CD4-positive, alpha-beta T cell treated with Interleukin-6 for 4 hours (primary cell): ENCODE measurements around the gene FAM193A.
"Not testable (repeated sequence)": the region's sequence is repeated elsewhere in the genome, so short reads cannot be mapped to it uniquely, and the experiment has no call there.

Experiments used
- DNase-seq: peaks from one replicate; pipeline ENCODE4 v3.0.0-alpha.2; 2020; ENCODE audit warnings: mixed read lengths

FAM193A gene

GRCh38 chr4:2576290-2576689, 39.8 kb downstream of the FAM193A start:
- no peak for DNase-seq

DNA sequence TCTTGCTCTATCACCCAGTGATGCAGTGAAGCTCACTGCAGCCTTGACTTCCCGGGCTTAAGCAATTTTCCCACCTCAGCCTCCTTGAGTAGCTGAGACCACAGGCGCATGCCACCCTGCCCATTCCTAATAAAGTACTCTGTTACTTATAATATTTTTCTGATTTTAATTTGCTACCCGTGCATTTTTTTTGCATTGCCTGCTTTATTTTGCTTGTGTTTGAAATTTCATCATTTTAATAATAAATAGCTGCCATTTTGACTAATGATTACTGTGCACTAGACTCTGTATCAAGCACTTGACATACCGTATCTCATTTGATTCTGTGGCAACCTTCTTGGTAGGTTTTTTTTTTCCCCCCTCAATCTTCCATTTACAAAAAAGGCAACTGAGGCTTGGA, 41.7 kb downstream of the FAM193A start:
- DNase-seq: no peak

DNA sequence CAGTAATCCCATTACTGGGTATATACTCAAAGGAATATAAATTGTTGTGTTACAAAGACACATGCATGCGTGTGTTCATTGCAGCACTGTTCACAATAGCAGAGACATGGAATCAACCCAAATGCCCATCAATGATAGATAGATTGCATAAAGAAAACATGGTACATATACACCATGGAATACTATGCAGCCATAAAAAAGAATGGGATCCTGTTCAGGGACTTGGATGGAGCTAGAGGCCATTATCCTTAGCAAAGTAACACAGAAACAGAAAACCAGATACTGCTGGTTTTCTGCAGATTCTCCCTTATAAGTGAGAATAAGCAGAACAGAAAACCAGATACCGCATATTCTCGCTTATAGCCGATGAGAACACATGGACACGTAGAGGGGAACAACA, 43.5 kb downstream of the FAM193A start:
- no peak for DNase-seq

GRCh38 chr4:2583092-2583491, 46.6 kb downstream of the FAM193A start:
- no peak for DNase-seq

DNA sequence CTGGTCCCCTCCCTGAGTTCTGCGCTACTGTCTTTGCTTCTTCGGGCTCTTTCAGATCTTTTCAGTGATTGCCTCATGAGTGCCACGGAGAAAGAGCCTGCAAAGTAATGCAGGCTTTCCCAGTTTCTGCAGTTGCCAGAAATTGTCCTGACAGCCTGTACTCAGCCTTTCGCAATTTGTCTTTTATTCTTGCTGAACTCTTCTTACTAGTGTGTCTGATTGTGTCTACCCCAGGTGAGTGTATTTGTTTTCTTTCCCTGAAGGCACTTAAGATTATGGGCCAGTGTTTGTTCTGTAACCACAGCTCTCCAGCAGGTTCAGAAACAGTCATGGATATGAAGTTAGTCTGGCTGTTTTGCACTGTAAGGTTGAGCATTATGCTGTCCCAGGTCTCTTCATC, 47.1 kb downstream of the FAM193A start:
- DNase-seq: no peak

DNA sequence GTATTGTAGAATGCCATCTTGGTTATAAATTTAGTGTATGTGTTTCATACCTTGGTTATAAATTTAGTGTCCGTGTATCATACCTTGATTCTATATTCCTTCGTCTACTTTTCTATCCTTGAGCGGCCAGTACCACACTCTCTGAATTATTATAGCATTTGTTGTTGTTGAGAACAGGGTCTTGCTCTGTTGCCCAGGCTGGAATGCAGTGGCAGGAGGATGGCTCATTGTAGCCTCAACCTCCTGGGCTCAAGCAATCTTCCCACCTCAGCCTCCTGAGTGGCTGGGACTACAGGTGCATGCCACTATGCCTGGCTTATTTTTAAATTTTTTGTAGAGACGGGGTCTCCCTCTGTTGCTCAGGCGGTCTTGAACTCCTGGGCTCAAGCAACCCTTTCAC, 50.1 kb downstream of the FAM193A start:
- DNase-seq: no peak

GRCh38 chr4:2587213-2587823, 50.9 kb downstream of the FAM193A start:
- DNase-seq: no peak

DNA sequence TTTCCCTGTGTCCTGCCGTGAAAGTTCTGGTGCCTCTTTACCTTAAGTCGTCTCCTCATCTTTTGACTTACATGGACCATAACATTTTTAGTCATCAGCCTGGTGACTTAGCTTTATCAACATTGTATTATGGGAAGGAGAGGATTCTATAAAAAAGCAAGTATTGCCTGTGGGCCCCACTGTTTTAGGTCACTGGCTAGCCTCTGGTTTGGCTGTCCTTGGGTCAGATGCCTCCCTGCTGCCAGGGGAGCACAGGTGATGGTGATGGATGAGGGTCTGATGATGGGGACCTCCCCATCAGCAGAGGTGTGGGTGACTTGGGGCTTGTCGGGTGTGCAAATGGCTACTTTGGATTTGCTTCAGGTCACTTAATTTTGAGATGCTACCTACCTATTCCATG, 51.8 kb downstream of the FAM193A start:
- no peak for DNase-seq

- no peak for DNase-seq
These were observed 54.7 kb downstream of the FAM193A start for GRCh38 chr4:2591189-2591588.

DNA sequence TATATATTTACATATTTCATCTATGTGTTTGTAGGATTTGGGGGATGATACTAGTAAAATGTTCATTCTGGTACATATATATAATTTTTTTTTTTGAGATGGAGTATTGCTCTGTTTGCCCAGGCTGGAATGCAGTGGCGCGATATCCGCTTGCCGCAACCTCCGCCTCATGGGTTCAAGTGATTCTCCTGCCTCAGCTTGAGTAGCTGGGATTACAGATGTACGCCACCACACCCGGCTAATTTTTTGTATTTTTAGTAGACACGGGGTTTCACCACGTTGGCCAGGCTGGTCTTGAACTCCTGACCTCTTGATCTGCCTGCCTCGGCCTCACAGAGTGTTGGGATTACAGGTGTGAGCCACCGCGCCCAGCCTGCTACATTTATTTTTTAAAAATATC, 55.6 kb downstream of the FAM193A start:
- not testable (repeated sequence) for DNase-seq

GRCh38 chr4:2592572-2592971, 56.1 kb downstream of the FAM193A start:
- DNase-seq: no peak

- no peak for DNase-seq
These were observed 56.6 kb downstream of the FAM193A start for GRCh38 chr4:2593003-2593402.

DNA sequence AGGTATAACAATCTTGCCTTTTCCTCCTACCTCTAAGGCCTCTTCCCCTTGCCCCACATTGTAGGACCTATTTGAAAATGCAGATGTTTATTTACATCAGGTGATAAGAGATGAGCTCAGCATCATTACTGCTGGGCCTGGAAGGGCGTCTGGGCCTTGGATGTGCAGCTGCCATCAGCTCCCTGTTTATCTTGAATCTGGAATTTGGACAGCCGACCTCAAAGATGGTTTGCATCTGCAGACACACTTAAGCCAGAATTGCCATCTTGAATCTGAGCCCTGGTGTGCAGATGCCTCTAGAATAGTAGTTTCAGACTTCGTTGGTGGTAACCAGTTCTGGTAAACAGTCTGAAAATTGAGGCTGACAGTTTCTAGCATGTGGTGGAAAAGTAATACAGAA, 59.0 kb downstream of the FAM193A start:
- no peak for DNase-seq

DNA sequence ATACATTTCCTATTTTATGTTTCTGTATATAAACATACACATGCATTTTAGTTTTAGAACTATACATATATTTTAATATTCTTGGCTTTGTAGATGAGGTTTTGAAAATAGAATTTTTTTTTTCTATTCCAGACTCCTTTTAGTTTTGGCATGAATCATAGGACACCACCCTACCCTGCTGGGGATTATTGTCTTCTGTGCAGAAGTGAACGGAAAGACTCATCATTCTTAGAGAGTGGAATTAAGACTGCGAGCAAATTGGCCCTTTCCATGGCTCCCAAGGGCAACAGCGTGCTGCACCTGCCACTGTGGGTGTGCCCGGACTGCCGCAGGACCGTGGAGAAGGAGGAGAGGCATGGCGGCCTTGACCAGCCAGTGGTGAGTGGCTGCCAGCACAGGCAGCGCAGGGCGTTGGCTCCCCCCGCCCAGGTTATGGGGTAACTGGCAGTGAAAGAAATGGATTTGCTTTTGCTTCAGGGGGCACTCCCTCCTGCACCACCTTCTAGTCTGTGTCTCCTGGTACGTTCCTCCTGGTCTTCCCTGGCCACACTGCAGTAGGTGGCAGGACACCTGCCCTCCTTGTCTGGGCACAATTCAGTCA, 59.6 kb downstream of the FAM193A start:
- no peak for DNase-seq

GRCh38 chr4:2596611-2597010, 60.2 kb downstream of the FAM193A start:
- no peak for DNase-seq

GRCh38 chr4:2598511-2599303, 62.3 kb downstream of the FAM193A start:
- DNase-seq: peak; percentile 5

DNA sequence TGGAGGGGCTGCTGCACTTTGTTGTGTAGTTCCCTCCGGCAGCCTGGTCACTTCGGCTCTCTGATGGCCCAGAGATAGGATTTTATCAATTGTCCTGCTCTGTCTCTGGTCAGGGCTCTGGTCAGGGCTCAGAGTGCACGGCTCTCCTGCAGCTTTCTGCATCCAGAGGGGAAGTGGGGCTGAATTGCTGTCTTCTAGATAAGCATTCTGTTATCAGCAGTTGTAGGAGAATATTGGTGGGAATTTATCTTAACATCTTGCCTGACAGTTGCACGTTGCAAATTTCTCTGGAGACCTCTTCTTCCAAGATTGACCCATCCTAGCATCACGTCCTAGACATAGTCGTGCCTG, 62.8 kb downstream of the FAM193A start:
- DNase-seq: no peak

DNA sequence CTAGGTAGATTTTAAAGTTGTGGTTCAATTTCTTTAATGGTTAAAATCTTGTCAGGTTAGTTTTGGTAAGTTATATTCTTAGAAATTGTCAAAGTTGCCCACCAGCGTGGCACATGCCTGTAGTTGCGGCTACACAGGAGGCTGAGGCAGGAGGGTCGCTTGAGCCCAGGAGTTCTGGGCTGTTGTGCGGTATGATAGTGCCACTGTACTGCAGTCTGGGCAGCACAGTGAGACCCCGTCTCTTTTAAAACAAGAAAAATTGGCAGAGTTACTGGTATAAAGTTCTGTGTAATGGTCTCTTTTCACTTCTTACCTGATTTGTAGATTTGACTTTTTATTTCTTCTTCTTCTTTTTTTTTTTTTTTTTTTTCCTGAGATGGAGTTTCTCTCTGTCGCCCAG, 64.4 kb downstream of the FAM193A start:
- DNase-seq: no peak

DNA sequence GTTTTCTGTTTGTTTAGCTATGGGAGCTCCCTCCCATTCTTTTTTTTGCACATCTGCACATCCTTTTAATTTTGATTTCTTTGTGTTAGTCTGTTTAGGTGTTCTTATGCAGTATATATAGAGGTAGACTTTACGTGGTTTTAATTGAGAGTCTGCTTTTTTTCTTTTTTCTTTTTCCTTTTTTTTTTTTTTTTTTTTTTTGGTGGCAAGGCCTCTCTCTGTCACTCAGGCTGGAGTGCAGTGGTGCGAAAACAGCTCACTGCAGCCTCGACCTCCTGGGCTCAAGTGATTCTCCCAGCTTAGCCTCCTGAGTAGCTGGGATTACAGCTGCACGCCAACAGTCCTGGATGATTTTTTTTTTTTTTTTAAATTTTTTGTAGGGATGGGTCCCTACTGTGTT, 68.2 kb downstream of the FAM193A start:
- DNase-seq: no peak

DNA sequence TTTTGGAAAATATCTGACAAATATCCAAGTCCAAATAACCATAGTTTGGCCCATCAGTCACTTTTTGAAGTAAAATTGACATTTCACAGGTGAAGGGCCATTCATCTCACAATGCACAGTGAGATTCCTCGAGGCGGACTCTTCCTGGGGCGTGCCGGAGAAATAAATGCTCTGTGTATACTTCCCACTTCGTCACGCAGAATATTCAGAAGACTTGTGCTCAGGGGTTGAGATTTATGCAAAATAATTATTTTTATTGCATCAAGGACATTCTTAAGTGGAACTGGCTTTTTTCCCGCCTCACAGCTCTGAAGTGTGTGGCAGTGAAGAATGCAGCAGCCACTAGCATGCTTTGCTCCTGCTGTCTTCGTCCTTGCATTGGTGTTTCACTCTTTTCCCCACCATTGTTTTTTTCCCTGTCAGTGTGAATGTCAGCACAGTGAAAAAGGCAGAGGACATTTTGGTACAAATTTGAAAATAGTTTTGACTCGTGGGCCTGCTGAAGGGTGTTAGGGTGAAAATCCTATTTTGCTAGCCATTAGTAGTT, 70.6 kb downstream of the FAM193A start:
- DNase-seq: no peak

DNA sequence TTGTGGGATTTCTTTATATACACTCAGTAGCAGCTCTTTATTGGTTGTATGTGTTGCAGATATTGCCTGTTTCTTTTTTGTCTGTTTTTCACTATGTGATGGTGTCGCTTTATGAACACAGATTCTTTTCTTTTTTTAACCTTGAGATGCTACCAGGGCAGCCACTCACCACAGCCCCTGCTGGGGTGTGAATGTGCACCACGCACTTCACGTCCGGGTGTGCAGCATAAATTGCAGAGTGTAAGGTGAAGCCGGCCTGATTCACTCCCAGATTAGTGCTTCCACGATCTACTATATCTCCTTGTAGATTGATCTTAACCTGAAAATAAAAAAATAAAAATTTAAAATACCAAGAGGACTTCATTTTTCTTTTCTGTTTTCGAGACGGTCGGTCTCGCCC, 71.4 kb downstream of the FAM193A start:
- no peak for DNase-seq

DNA sequence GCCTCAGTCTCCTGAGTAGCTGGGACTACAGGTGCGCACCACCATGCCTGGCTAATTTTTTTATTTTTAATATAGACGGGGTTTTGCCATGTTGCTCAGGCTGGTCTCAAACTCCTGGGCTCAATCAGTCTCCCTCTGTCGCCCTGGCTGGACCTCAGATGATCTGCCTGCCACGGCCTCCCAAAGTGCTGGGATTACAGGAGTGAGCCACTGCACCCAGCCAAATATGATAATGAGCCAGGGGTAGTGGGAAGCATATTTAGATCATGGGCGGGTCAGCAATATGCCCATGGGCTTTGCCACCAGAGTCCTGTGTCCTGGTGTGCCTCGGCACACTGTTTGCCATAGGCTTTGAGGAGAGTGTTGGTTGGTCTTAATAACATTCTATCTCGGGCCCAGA, 71.8 kb downstream of the FAM193A start:
- no peak for DNase-seq

- no peak for DNase-seq
These were observed 79.4 kb downstream of the FAM193A start for GRCh38 chr4:2615821-2616220.

DNA sequence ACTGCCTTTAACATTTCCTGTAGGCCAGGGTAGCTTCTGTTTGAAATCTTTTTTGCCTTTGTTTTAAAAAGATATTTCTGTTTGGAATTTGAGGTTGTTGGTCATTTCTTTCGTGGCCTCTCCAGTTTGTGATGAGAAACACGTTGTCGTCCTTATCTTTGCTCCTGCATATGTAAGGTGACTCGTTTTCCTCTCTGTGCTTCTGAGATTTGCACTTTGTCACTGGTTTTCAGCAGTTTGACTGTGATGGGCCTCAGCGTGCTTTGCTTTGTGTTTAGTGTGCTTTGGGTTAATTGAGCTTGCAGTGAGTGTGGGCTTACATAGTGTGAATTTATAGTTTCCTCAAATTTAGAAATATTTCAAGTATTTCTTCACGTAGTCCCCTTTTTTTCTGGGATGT, 81.5 kb downstream of the FAM193A start:
- DNase-seq: no peak
